HepG2 (cell line): ENCODE measurements around the gene ZNF747. TPM values are rescaled to one million over a fixed set of nuclear protein-coding genes. Genes with fewer than 3 reads are reported as not detected.
A peak's percentile ranks its signal among the peaks of the same experiment; 100 is the strongest.

Experiments used
- ARHGAP35 ChIP-seq: sonication (generic); formaldehyde crosslinking; IDR thresholded peaks from 2 replicates; pipeline ENCODE4 v1.9.0; 2022; ENCODE audit warnings: mild to moderate bottlenecking, inconsistent platforms, moderate library complexity, missing genetic modification reagents, borderline replicate concordance
- ATF7-NPFF ChIP-seq: sonication (generic); formaldehyde crosslinking; IDR thresholded peaks from 2 replicates; pipeline ENCODE4 v1.8.1; 2023; ENCODE audit warnings: mild to moderate bottlenecking, low read depth, missing genetic modification reagents, moderate library complexity
- FOXJ3 ChIP-seq: sonication (generic); formaldehyde crosslinking; IDR thresholded peaks from 2 replicates; pipeline ENCODE4 v1.4.0; 2020; ENCODE audit warnings: missing genetic modification reagents, mild to moderate bottlenecking, borderline replicate concordance
- GLI4 ChIP-seq: sonication (generic); formaldehyde crosslinking; IDR thresholded peaks from 2 replicates; pipeline ENCODE4 v1.5.1; 2020; ENCODE audit warnings: missing genetic modification reagents, mild to moderate bottlenecking, moderate library complexity, borderline replicate concordance
- HNRNPH1 ChIP-seq: fragments of 200-400 bp; formaldehyde crosslinking; optimal IDR thresholded peaks from 2 replicates; pipeline ENCODE3; 2017; ENCODE audit warnings: mild to moderate bottlenecking, low read depth, low read length
- MED8 ChIP-seq: sonication (generic); formaldehyde crosslinking; IDR thresholded peaks from 2 replicates; pipeline ENCODE4 v1.8.1; 2023; ENCODE audit warnings: mild to moderate bottlenecking, missing genetic modification reagents; ENCODE audit not compliant: insufficient replicate concordance
- NAIF1 ChIP-seq: sonication (generic); formaldehyde crosslinking; IDR thresholded peaks from 2 replicates; pipeline ENCODE4 v1.5.0; 2020; ENCODE audit warnings: mild to moderate bottlenecking, missing genetic modification reagents, borderline replicate concordance
- NFKBIZ ChIP-seq: IDR thresholded peaks from 2 replicates; pipeline ENCODE4 v1.6.1; 2018; ENCODE audit warnings: missing genetic modification reagents, missing compliant biosample characterization
- NR0B2 ChIP-seq: sonication (generic); formaldehyde crosslinking; IDR thresholded peaks from 2 replicates; pipeline ENCODE4 v1.4.0; 2020; ENCODE audit warnings: mild to moderate bottlenecking, missing genetic modification reagents
- NR2F6 ChIP-seq, 2 experiments: IDR thresholded peaks; 2 replicates each; pipeline ENCODE4 v1.6.1; 2016; ENCODE audit warnings: antibody characterized with exemption in 1 of 2, mild to moderate bottlenecking in 1 of 2
- PAF1 ChIP-seq: IDR thresholded peaks from 2 replicates; pipeline ENCODE4 v1.6.1; 2016; ENCODE audit warnings: missing genetic modification reagents, missing compliant biosample characterization
- PHF5A ChIP-seq: IDR thresholded peaks from one replicate; pipeline ENCODE4 v1.6.1; 2018; ENCODE audit warnings: low read depth, missing genetic modification reagents; ENCODE audit not compliant: unreplicated experiment
- SIN3A ChIP-seq: IDR thresholded peaks from 2 replicates; pipeline ENCODE4 v1.6.1; 2011; ENCODE audit warnings: low read depth, mild to moderate bottlenecking, control low read depth, low read length, borderline replicate concordance
- ZC3H4 ChIP-seq: sonication (generic); formaldehyde crosslinking; IDR thresholded peaks from 2 replicates; pipeline ENCODE4 v1.4.0; 2020; ENCODE audit warnings: missing genetic modification reagents, borderline replicate concordance
- ZNF138 ChIP-seq: sonication (generic); formaldehyde crosslinking; IDR thresholded peaks from 2 replicates; pipeline ENCODE4 v1.5.0; 2020; ENCODE audit warnings: mild to moderate bottlenecking, low read depth, missing genetic modification reagents
- ZNF382 ChIP-seq: sonication (generic); formaldehyde crosslinking; IDR thresholded peaks from 2 replicates; pipeline ENCODE4 v1.5.0; 2020; ENCODE audit warnings: missing genetic modification reagents, mild to moderate bottlenecking, borderline replicate concordance
- ZNF496 ChIP-seq: sonication (generic); formaldehyde crosslinking; IDR thresholded peaks from 2 replicates; pipeline ENCODE4 v1.8.1; 2023; ENCODE audit warnings: mild to moderate bottlenecking, moderate library complexity, missing genetic modification reagents; ENCODE audit not compliant: insufficient replicate concordance
- ZNF616 ChIP-seq: sonication (generic); formaldehyde crosslinking; IDR thresholded peaks from 2 replicates; pipeline ENCODE4 v1.5.0; 2020; ENCODE audit warnings: low read depth, mild to moderate bottlenecking, missing genetic modification reagents
- ZNF775 ChIP-seq: sonication (generic); formaldehyde crosslinking; IDR thresholded peaks from 2 replicates; pipeline ENCODE4 v1.4.0; 2020; ENCODE audit warnings: missing genetic modification reagents, mild to moderate bottlenecking, moderate library complexity, borderline replicate concordance
- ZSCAN9 ChIP-seq: IDR thresholded peaks from 2 replicates; pipeline ENCODE4 v1.6.1; 2016; ENCODE audit warnings: borderline replicate concordance
- polyA plus RNA-seq, 8 experiments: library from polyadenylated mRNA; depleted of rRNA in 3 of 8; stranded (reverse) in 7 of 8; unstranded in 1 of 8; fragments of >200 nt; fragmentation: Illumina TruSeq in 4 of 8; extraction: Trizol in 4 of 8; gene quantifications; 2 replicates each; pipeline versions ENCODE4 v1.2.1 to v1.2.3, GENCODE V29; 2011 to 2016; ENCODE audit warnings: low read depth in 4 of 8, missing spikeins in 1 of 8, mixed read lengths in 1 of 8; ENCODE audit not compliant: insufficient read depth in 1 of 8
- total RNA-seq, 5 experiments: library from RNA; depleted of rRNA; stranded (reverse); fragments of >200 nt; fragmentation: Illumina TruSeq; extraction: Trizol; gene quantifications; 2 replicates each; pipeline ENCODE4 v1.2.3, GENCODE V29; 2016; ENCODE audit warnings: low read depth in 1 of 5
- TF ChIP-seq, protein P1 (sequence below): sonication (generic); formaldehyde crosslinking; IDR thresholded peaks from 2 replicates; pipeline ENCODE4 v1.8.1; 2023; ENCODE audit warnings: mild to moderate bottlenecking, missing genetic modification reagents
- TF ChIP-seq, protein P2 (sequence below): IDR thresholded peaks from 2 replicates; pipeline ENCODE4 v1.6.1; 2018; ENCODE audit warnings: missing genetic modification reagents, mild to moderate bottlenecking, missing compliant biosample characterization
- TF ChIP-seq, protein P3 (sequence below): sonication (generic); formaldehyde crosslinking; IDR thresholded peaks from 2 replicates; pipeline ENCODE4 v1.8.0; 2022; ENCODE audit warnings: low read depth, missing genetic modification reagents

ZNF747 gene
- total and polyA plus RNA-seq, 2 of the 13 experiments (the other 11 are each of a cell fraction or from before 2014, with no cell fraction given) = 7.2 to 10.2 TPM

DNA sequence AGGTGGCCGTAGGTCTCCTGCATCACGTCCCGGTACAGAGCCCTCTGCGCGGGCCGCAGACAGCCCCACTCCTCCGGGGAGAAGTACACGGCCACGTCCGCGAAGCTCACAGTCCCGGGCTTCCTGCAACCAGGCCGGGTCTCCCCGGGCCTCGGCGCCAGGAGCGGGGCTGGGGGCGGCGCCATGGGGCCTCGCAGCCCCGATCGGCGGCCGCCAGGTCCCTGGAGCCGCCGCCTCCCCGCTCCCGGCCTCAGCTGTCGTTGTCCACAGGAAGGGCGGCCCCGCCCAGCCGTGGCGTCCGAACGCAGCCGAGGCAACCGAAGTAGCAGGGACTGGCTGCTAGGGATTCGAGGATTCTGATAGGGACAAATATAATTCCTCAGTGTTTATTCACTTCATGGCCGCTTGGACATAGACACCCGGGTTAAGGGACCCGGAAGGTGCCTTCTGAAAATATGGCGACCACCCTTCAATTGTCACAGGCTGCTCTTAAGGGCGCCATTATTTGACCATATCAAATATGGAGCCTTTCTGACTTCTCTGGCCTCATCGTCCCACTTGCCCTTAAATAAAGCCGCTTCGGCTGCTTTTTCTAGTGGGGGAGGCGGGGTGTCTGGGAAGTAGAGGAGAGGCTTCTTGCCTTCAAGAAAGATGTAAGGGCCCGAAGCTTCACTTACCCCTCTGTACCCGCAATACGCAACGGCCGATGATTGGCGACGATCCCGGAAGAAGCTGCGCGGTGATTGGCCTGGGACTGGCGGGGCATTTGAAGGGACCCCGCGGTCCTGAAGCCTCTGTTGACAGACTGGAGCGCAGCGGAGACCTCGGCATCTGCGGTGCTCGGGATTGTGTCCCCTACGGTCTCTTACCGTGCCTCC, 37.0 kb upstream of the ZNF747 start, which contains the start of gene ZNF688 (continued):
- TF ChIP-seq, protein P1, sequence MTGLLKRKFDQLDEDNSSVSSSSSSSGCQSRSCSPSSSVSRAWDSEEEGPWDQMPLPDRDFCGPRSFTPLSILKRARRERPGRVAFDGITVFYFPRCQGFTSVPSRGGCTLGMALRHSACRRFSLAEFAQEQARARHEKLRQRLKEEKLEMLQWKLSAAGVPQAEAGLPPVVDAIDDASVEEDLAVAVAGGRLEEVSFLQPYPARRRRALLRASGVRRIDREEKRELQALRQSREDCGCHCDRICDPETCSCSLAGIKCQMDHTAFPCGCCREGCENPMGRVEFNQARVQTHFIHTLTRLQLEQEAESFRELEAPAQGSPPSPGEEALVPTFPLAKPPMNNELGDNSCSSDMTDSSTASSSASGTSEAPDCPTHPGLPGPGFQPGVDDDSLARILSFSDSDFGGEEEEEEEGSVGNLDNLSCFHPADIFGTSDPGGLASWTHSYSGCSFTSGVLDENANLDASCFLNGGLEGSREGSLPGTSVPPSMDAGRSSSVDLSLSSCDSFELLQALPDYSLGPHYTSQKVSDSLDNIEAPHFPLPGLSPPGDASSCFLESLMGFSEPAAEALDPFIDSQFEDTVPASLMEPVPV (CRISPR knock-in tag) = peak; percentile 85; the same call in 1 of the 2 replicates
- TF ChIP-seq GLI4 (CRISPR knock-in tag) (no peak), NAIF1 (no peak), NFKBIZ (CRISPR knock-in tag) (no peak), NR0B2 (CRISPR knock-in tag) (no peak), SIN3A (peak; percentile 100), ZNF496 (CRISPR knock-in tag) (no peak), ATF7-NPFF (CRISPR knock-in tag) (peak; percentile 72; the same call in 1 of the 2 replicates), ZNF616 (CRISPR knock-in tag) (peak; percentile 58; the same call in 1 of the 2 replicates), ARHGAP35 (CRISPR knock-in tag) (0 out of 2 replicates have a peak, but pooled peaks have one; percentile 64), PAF1 (no peak), HNRNPH1 (no peak), PHF5A (CRISPR knock-in tag) (no peak), ZNF382 (CRISPR knock-in tag) (no peak), NR2F6 (IDR thresholded peaks at IDR 0.05) (peak; percentile 33; the same call in 1 of the 2 replicates), NR2F6 (CRISPR knock-in tag; IDR thresholded peaks at IDR 0.05) (0 out of 2 replicates have a peak, but pooled peaks have one; percentile 8), ZNF138 (CRISPR knock-in tag) (0 out of 2 replicates have a peak, but pooled peaks have one; percentile 68), MED8 (peak; percentile 32), FOXJ3 (0 out of 2 replicates have a peak, but pooled peaks have one; percentile 27), ZSCAN9 (CRISPR knock-in tag) (peak; percentile 43; the same call in 1 of the 2 replicates), ZNF775 (CRISPR knock-in tag) (0 out of 2 replicates have a peak, but pooled peaks have one; percentile 49), ZC3H4 (no peak)
- TF ChIP-seq, protein P2, sequence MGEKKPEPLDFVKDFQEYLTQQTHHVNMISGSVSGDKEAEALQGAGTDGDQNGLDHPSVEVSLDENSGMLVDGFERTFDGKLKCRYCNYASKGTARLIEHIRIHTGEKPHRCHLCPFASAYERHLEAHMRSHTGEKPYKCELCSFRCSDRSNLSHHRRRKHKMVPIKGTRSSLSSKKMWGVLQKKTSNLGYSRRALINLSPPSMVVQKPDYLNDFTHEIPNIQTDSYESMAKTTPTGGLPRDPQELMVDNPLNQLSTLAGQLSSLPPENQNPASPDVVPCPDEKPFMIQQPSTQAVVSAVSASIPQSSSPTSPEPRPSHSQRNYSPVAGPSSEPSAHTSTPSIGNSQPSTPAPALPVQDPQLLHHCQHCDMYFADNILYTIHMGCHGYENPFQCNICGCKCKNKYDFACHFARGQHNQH (CRISPR knock-in tag) = peak; percentile 62; the same call in 1 of the 2 replicates
- TF ChIP-seq, protein P3, sequence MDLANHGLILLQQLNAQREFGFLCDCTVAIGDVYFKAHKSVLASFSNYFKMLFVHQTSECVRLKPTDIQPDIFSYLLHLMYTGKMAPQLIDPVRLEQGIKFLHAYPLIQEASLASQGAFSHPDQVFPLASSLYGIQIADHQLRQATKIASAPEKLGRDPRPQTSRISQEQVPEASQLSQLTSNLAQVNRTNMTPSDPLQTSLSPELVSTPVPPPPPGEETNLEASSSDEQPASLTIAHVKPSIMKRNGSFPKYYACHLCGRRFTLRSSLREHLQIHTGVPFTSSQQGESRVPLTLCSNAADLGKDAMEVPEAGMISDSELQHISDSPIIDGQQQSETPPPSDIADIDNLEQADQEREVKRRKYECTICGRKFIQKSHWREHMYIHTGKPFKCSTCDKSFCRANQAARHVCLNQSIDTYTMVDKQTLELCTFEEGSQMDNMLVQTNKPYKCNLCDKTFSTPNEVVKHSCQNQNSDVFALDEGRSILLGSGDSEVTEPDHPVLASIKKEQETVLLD (CRISPR knock-in tag) = no peak
